ENCODE results near the gene BAZ1B. TPM values are rescaled to one million over a fixed set of nuclear protein-coding genes. Genes with fewer than 3 reads are reported as not detected.

The BAZ1B gene
- total and polyA plus RNA-seq, 9 of the 15 experiments (the other 6 are each of a cell fraction or from before 2014, with no cell fraction given) = 15.0 to 134 (median 79.5) TPM

- no peaks in the 10 kb centered on the region for H3K79me2 ChIP-seq (ENCODE audit: control insufficient read depth, insufficient read depth, low read length)
- TF ChIP-seq THRAP3 (IDR thresholded peaks at IDR 0.05; ENCODE audit: borderline replicate concordance) (no peak), PTTG1 (tag; IDR thresholded peaks at IDR 0.05; ENCODE audit: low read depth) (no peak), TFAP4 (CRISPR knock-in tag; IDR thresholded peaks at IDR 0.05; ENCODE audit: borderline replicate concordance) (0 out of 2 replicates have a peak, but pooled peaks have one; percentile 9), ZNF212 (CRISPR knock-in tag; IDR thresholded peaks at IDR 0.05) (no peak), BDP1 (IDR thresholded peaks at IDR 0.05; ENCODE audit: insufficient read depth, insufficient read length) (no peak), CREB3L1 (IDR thresholded peaks at IDR 0.05; ENCODE audit: borderline replicate concordance, low read depth) (no peak), CTCF (IDR thresholded peaks at IDR 0.05 in 2 of 3, conservative IDR thresholded peaks at IDR 0.05 in 1 of 3; ENCODE audit: insufficient read depth in 2 of 3, low read depth in 1 of 3, low read length in 3 of 3) (peak in 2 of 3 experiments; percentile 22 to 27; a peak in 1 of 6 replicates), SIX5 (IDR thresholded peaks at IDR 0.05; ENCODE audit: borderline replicate concordance in 1 of 2, insufficient read depth in 1 of 2, low read depth in 1 of 2, low read length in 2 of 2) (no peak), RAD21 (CRISPR knock-in tag; conservative IDR thresholded peaks at IDR 0.05 in 1 of 2, IDR thresholded peaks at IDR 0.05 in 1 of 2) (peak in 1 of 2 experiments; percentile 31; a peak in 1 of 4 replicates), ZNF146 (CRISPR knock-in tag; IDR thresholded peaks at IDR 0.05; ENCODE audit: unreplicated experiment) (no peak)
- H3K27ac ChIP-seq (ENCODE audit: extremely low read depth, low read depth, low read length) = no peak overlapping the region
- in situ Hi-C loops (cut with MboI) (loop anchor here (25.0 kb wide), 1 partner anchor 1951 kb away; the partner anchor contains the start of gene TRIM73), intact Hi-C loops (cut with micrococcal nuclease) (loop anchor here (5.0 kb wide), 2 partner anchors 94 to 114 kb away; no protein-coding TSS in a partner anchor)
- H4K20me1 ChIP-seq (replicated peaks; ENCODE audit: control insufficient read depth, insufficient read depth, low read length) = peaks cover 7% of the 10 kb centered on the region; the same call in 1 of the 2 replicates
- no peaks in the 10 kb centered on the region for H3K9me1 ChIP-seq (ENCODE audit: control insufficient read depth, insufficient read depth, low read length)
- peak; percentile 65 for FAIRE-seq
- ChIA-PET POLR2A (no interaction called here), CTCF (ENCODE audit: low intra/inter-chr PET ratio) (no interaction called here)
- ATAC-seq = no peak
- no TSS peak for BruUV-seq (replicated peaks)
- H3K27me3 ChIP-seq (ENCODE audit: control insufficient read depth in 2 of 2, insufficient read depth in 2 of 2, low read length in 2 of 2) = no peaks in the 10 kb centered on the region
- no peak for DNase-seq (ENCODE audit: extremely low read depth in 1 of 4, low spot score in 3 of 4)
- no peak overlapping the region for H2AFZ ChIP-seq (ENCODE audit: low read depth, low read length)
- no peak overlapping the region for H3K4me2 ChIP-seq (ENCODE audit: insufficient read depth, low read length)
- H3K9ac ChIP-seq (ENCODE audit: insufficient read depth in 1 of 2, low read depth in 2 of 2, low read length in 2 of 2) = no peak overlapping the region
- H3K36me3 ChIP-seq (ENCODE audit: control insufficient read depth, insufficient read depth, low read length) = peaks cover 24% of the 10 kb centered on the region; the same call in 2 of the 3 replicates
- no peaks in the 10 kb centered on the region for H3K9me3 ChIP-seq (replicated peaks; ENCODE audit: control insufficient read depth, insufficient read depth, low read depth, low read length)
- H3K4me1 ChIP-seq (replicated peaks in 1 of 2; ENCODE audit: control insufficient read depth in 2 of 2, insufficient read depth in 2 of 2, low read length in 2 of 2) = peaks cover 0 to 47% of the 10 kb centered on the region in 2 experiments; a peak in 2 of 5 replicates
- no peak overlapping the region for H3K4me3 ChIP-seq
- WGBS (ENCODE audit: insufficient coverage, low coverage, missing lambda C conversion rate) = 11% methylated on average over 20 of the region's 20 CpGs
Measured at GRCh38 chr7:73436031-73436929, 85.8 kb downstream of the BAZ1B start.
